ENCODE results near the gene SH2B2. TPM values are rescaled to one million over a fixed set of nuclear protein-coding genes. Genes with fewer than 3 reads are reported as not detected.

Gene SH2B2
- polyA plus RNA-seq, 1 donor from 2014 or later = 27.3 TPM

- Histone ChIP-seq H3K9me2 (ENCODE audit: insufficient read depth, low read length) (no peaks in the 10 kb centered on the region), H4K20me1 (ENCODE audit: insufficient read depth) (no peaks in the 10 kb centered on the region), H2AFZ (ENCODE audit: low read depth, low read length) (no peak overlapping the region), H3K27ac (ENCODE audit: low read length) (no peak overlapping the region), H3K36me3 (ENCODE audit: insufficient read depth, low read length) (no peaks in the 10 kb centered on the region), H3K9me3 (ENCODE audit: low read length) (no peaks in the 10 kb centered on the region), H3K27me3 (ENCODE audit: insufficient read depth, low read depth, low read length) (no peaks in the 10 kb centered on the region), H3K79me2 (replicated peaks; ENCODE audit: insufficient read depth, low read length) (no peaks in the 10 kb centered on the region), H3F3A (ENCODE audit: insufficient read depth, low read length, poor library complexity, severe bottlenecking) (no peaks in the 10 kb centered on the region), H3K4me2 (ENCODE audit: low read length) (no peak overlapping the region), H3K9ac (ENCODE audit: low read length) (no peak overlapping the region), H3K4me3 (ENCODE audit: low read length) (no peak overlapping the region)
- TF ChIP-seq, protein P1, sequence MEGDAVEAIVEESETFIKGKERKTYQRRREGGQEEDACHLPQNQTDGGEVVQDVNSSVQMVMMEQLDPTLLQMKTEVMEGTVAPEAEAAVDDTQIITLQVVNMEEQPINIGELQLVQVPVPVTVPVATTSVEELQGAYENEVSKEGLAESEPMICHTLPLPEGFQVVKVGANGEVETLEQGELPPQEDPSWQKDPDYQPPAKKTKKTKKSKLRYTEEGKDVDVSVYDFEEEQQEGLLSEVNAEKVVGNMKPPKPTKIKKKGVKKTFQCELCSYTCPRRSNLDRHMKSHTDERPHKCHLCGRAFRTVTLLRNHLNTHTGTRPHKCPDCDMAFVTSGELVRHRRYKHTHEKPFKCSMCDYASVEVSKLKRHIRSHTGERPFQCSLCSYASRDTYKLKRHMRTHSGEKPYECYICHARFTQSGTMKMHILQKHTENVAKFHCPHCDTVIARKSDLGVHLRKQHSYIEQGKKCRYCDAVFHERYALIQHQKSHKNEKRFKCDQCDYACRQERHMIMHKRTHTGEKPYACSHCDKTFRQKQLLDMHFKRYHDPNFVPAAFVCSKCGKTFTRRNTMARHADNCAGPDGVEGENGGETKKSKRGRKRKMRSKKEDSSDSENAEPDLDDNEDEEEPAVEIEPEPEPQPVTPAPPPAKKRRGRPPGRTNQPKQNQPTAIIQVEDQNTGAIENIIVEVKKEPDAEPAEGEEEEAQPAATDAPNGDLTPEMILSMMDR (IDR thresholded peaks at IDR 0.05; ENCODE audit: poor library complexity, severe bottlenecking) = no peak
- TF ChIP-seq TAF1 (IDR thresholded peaks at IDR 0.05; ENCODE audit: low read depth) = no peak
Observed at GRCh38 chr7:102261451-102261850, 25.2 kb upstream of the SH2B2 start.

DNA sequence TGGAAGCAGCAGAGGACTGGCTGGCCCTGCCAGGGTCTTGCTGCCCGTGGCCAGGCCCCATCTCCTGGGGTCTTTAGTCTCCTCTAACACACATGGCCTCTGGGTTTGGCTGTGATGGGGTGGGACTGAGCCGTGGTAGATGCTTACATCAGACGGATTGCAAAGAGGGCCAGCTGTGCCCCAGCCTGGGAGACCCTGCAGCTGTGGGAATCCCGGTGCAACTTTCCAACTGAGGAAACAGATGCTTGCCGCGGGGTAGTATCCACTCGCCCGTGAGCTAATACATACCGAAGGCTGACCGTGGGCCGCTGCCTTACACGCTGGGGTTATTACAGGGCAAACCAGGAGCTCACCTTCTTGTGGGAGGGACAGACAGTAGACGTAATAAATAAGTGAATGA, 24.1 kb upstream of the SH2B2 start:
- TF ChIP-seq, protein P1 (IDR thresholded peaks at IDR 0.05; ENCODE audit: poor library complexity, severe bottlenecking) = no peak
- no peak for TF ChIP-seq MXI1 (conservative IDR thresholded peaks at IDR 0.05; ENCODE audit: poor library complexity, severe bottlenecking)
- TF ChIP-seq EP300 (conservative IDR thresholded peaks at IDR 0.05; ENCODE audit: poor library complexity, severe bottlenecking) = no peak
- TF ChIP-seq TAF1 (IDR thresholded peaks at IDR 0.05; ENCODE audit: low read depth) = no peak
- TF ChIP-seq RAD21 (conservative IDR thresholded peaks at IDR 0.05) = no peak
- no peak for TF ChIP-seq REST (IDR thresholded peaks at IDR 0.05; ENCODE audit: borderline replicate concordance)

More for the DNA sequence above, 24.1 kb upstream of the SH2B2 start:
- H3K9me2 ChIP-seq (ENCODE audit: insufficient read depth, low read length) = no peaks in the 10 kb centered on the region
- no peak overlapping the region for H3K4me2 ChIP-seq (ENCODE audit: low read length)
- H3K9me3 ChIP-seq (ENCODE audit: low read length) = no peaks in the 10 kb centered on the region
- no peaks in the 10 kb centered on the region for H3K79me2 ChIP-seq (replicated peaks; ENCODE audit: insufficient read depth, low read length)
- H4K20me1 ChIP-seq (ENCODE audit: insufficient read depth) = no peaks in the 10 kb centered on the region
- no peak overlapping the region for H3K27ac ChIP-seq (ENCODE audit: low read length)
- H2AFZ ChIP-seq (ENCODE audit: low read depth, low read length) = no peak overlapping the region
- no peaks in the 10 kb centered on the region for H3K36me3 ChIP-seq (ENCODE audit: insufficient read depth, low read length)
- H3F3A ChIP-seq (ENCODE audit: insufficient read depth, low read length, poor library complexity, severe bottlenecking) = no peaks in the 10 kb centered on the region
- H3K4me3 ChIP-seq (ENCODE audit: low read length) = no peak overlapping the region
- H3K9ac ChIP-seq (ENCODE audit: low read length) = no peak overlapping the region
- no peaks in the 10 kb centered on the region for H3K27me3 ChIP-seq (ENCODE audit: insufficient read depth, low read depth, low read length)

All from neural cell (in vitro differentiated cells).